SU-DHL-6 (cell line): ENCODE results near the gene SH3BGRL3.

Source experiments
- H2AFZ ChIP-seq: fragments of 200-600 bp; sonication (generic); 2 replicates; pipeline ENCODE4 v1.6.1; 2014; ENCODE audit warnings: low read depth, mild to moderate bottlenecking, moderate library complexity, mixed read lengths, antibody characterized with exemption, low read length; ENCODE audit not compliant: severe bottlenecking
- H3F3A ChIP-seq: fragments of 200-600 bp; shearing (Covaris generic); 2 replicates; pipeline ENCODE4 v1.6.0; 2016; ENCODE audit warnings: antibody characterized with exemption, mild to moderate bottlenecking; ENCODE audit not compliant: insufficient read depth
- H3K27ac ChIP-seq: fragments of 200-600 bp; sonication (generic); 2 replicates; pipeline ENCODE4 v1.5.1; 2016; ENCODE audit warnings: low read depth, mild to moderate bottlenecking, low read length, moderate library complexity, mixed read lengths
- H3K27me3 ChIP-seq: fragments of 200-600 bp; sonication (generic), shearing (Covaris generic); 2 replicates; pipeline ENCODE4 v1.6.0; 2014; ENCODE audit warnings: mild to moderate bottlenecking, low read length
- H3K36me3 ChIP-seq: fragments of 200-600 bp; sonication (generic); 2 replicates; pipeline ENCODE4 v1.6.1; 2014; ENCODE audit warnings: mild to moderate bottlenecking, low read length, mixed read lengths
- H3K4me2 ChIP-seq: fragments of 300-600, 200-600 bp; shearing (Covaris generic), sonication (generic); 2 replicates; pipeline ENCODE4 v1.6.0; 2014; ENCODE audit warnings: low read length, low read depth, mild to moderate bottlenecking; ENCODE audit not compliant: poor library complexity, severe bottlenecking
- H3K4me3 ChIP-seq: fragments of 200-600 bp; sonication (generic); 2 replicates; pipeline ENCODE4 v1.5.1; 2014; ENCODE audit warnings: antibody characterized with exemption, low read length, mild to moderate bottlenecking, mixed read lengths; ENCODE audit not compliant: insufficient read depth, poor library complexity, severe bottlenecking
- H3K79me2 ChIP-seq: fragments of 200-600 bp; sonication (generic); 2 replicates; pipeline ENCODE4 v1.6.1; 2014; ENCODE audit warnings: mild to moderate bottlenecking, low read length, moderate library complexity; ENCODE audit not compliant: insufficient read depth
- H3K9ac ChIP-seq: fragments of 200-600 bp; sonication (generic); 2 replicates; pipeline ENCODE4 v1.7.0; 2014; ENCODE audit warnings: mild to moderate bottlenecking, low read length
- H3K9me2 ChIP-seq: fragments of 200-600 bp; sonication (generic); replicated peaks from 2 replicates; pipeline ENCODE4 v1.6.1; 2014; ENCODE audit warnings: low read length; ENCODE audit not compliant: insufficient read depth
- H3K9me3 ChIP-seq: fragments of 200-600 bp; sonication (generic); 2 replicates; pipeline ENCODE4 v1.6.1; 2014; ENCODE audit warnings: low read length, mixed read lengths; ENCODE audit not compliant: insufficient read depth
- H4K20me1 ChIP-seq: fragments of 200-600 bp; sonication (generic); 2 replicates; pipeline ENCODE4 v1.6.1; 2014; ENCODE audit warnings: low read depth, mild to moderate bottlenecking, antibody characterized with exemption, low read length, moderate library complexity, mixed read lengths
- CTCF ChIP-seq: fragments of 200-600 bp; sonication (generic); IDR thresholded peaks from one replicate; pipeline ENCODE4 v1.5.1; 2017; ENCODE audit warnings: antibody characterized with exemption, mild to moderate bottlenecking, low read length, moderate library complexity; ENCODE audit not compliant: insufficient read depth, poor library complexity, severe bottlenecking
- EZH2phosphoT487 ChIP-seq: fragments of 200-600 bp; sonication (generic), shearing (Covaris generic); conservative IDR thresholded peaks from 2 replicates; pipeline ENCODE4 v1.6.1; 2018; ENCODE audit warnings: mild to moderate bottlenecking, antibody characterized with exemption, low read length, moderate library complexity, mixed read lengths

The SH3BGRL3 gene

DNA sequence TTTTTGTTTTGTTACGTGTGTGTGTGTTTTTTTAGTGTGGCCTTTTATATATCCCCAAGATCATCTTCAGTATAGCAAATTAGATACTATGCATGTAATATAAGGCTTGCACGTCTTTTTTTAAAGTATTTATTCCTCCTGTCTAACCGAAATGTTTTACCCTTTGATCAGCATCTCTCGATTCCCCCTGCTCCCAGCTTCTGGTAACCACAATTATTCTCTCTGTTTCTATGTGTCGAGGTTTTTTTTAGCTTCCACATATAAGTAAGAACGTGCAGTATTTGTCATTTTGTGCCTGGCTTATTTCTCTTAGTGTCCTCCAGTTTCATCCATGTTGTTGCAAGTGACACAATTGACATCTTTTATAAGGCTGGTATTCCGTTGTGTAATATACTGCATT lies 27.2 kb upstream of the SH3BGRL3 start:
- Histone ChIP-seq H4K20me1 (no peaks in the 10 kb centered on the region), H2AFZ (no peak overlapping the region), H3K36me3 (peaks cover 21% of the 10 kb centered on the region), H3K79me2 (peaks cover 30% of the 10 kb centered on the region), H3K4me3 (no peak overlapping the region), H3F3A (no peaks in the 10 kb centered on the region), H3K4me2 (no peak overlapping the region), H3K9me3 (no peaks in the 10 kb centered on the region), H3K27me3 (no peaks in the 10 kb centered on the region), H3K9me2 (no peaks in the 10 kb centered on the region), H3K9ac (no peak overlapping the region), H3K27ac (no peak overlapping the region)
- TF ChIP-seq EZH2phosphoT487, result no peak
- TF ChIP-seq CTCF, result no peak

- TF ChIP-seq CTCF (no peak), EZH2phosphoT487 (no peak)
- Histone ChIP-seq H3K36me3 (peaks cover 24% of the 10 kb centered on the region), H3K9me3 (no peaks in the 10 kb centered on the region), H3F3A (no peaks in the 10 kb centered on the region), H3K79me2 (peaks cover 30% of the 10 kb centered on the region), H3K27ac (no peak overlapping the region), H4K20me1 (no peaks in the 10 kb centered on the region), H3K9ac (no peak overlapping the region), H3K9me2 (no peaks in the 10 kb centered on the region), H3K4me2 (no peak overlapping the region), H3K4me3 (no peak overlapping the region), H3K27me3 (no peaks in the 10 kb centered on the region), H2AFZ (no peak overlapping the region)
Measured at GRCh38 chr1:26254404-26254803, 25.5 kb upstream of the SH3BGRL3 start.

GRCh38 chr1:26257222-26257621 lies 22.7 kb upstream of the SH3BGRL3 start:
- no peaks in the 10 kb centered on the region for H3K9me3 ChIP-seq
- no peak overlapping the region for H3K27ac ChIP-seq
- H3F3A ChIP-seq, result no peaks in the 10 kb centered on the region
- no peaks in the 10 kb centered on the region for H3K27me3 ChIP-seq
- H4K20me1 ChIP-seq, result no peaks in the 10 kb centered on the region
- peaks cover 20% of the 10 kb centered on the region; the same call in 1 of the 2 replicates for H3K79me2 ChIP-seq
- H3K4me3 ChIP-seq, result no peak overlapping the region
- no peaks in the 10 kb centered on the region for H3K9me2 ChIP-seq
- peaks cover 29% of the 10 kb centered on the region for H3K36me3 ChIP-seq
- TF ChIP-seq CTCF (no peak), EZH2phosphoT487 (no peak)
- H3K9ac ChIP-seq, result no peak overlapping the region
- no peak overlapping the region for H2AFZ ChIP-seq
- H3K4me2 ChIP-seq, result no peak overlapping the region
